B cell (primary cell): ENCODE measurements around the gene PTCHD4. TPM values are rescaled to one million over a fixed set of nuclear protein-coding genes. Genes with fewer than 3 reads are reported as not detected.

Source experiments
- ATAC-seq: fragments of 200-7000 bp; cut with Tn5 transposase; one replicate; pipeline ENCODE4 v1.10.0; 2021; ENCODE audit warnings: low read depth, mild to moderate bottlenecking, moderate number of reproducible peaks, moderate library complexity
- CTCF ChIA-PET: fragments of 350-600 bp; sonication (Branson Sonifier 250); formaldehyde crosslinking; loops from one replicate; lab custom pipeline; 2021; ENCODE audit warnings: antibody characterized with exemption, inconsistent platforms; lab: Charles Lee
- POLR2A ChIA-PET: fragments of 350-600 bp; sonication (Branson Sonifier 250); formaldehyde crosslinking; loops from one replicate; lab custom pipeline; 2021; ENCODE audit warnings: antibody characterized with exemption; lab: Charles Lee
- DNase-seq: peaks from one replicate; pipeline ENCODE4 v3.0.0; 2013
- H2AFZ ChIP-seq: 2 replicates; pipeline ENCODE4 v1.6.1; 2012; ENCODE audit warnings: mild to moderate bottlenecking, low read depth, low read length; ENCODE audit not compliant: insufficient read depth, poor library complexity, severe bottlenecking
- H3K27ac ChIP-seq, 2 donors: 1 replicate in 1 of 2; 2 replicates in 1 of 2; pipeline ENCODE4 v1.5.1; 2012 to 2013; ENCODE audit warnings: low read length in 2 of 2, mild to moderate bottlenecking in 2 of 2, moderate library complexity in 1 of 2
- H3K27me3 ChIP-seq, 4 experiments: fragments of 200-600 bp in 1 of 4; sonication (generic) in 1 of 4; replicated peaks in 1 of 4; 1 replicate in 2 of 4; 2 replicates in 2 of 4; pipeline versions ENCODE4 v1.6.1 to v1.7.0; 2013 to 2016; ENCODE audit warnings: low read length in 3 of 4, mild to moderate bottlenecking in 2 of 4, mixed read lengths in 1 of 4, moderate library complexity in 1 of 4; ENCODE audit not compliant: insufficient read depth in 4 of 4, control insufficient read depth in 3 of 4; ENCODE audit errors: control extremely low read depth in 1 of 4
- H3K36me3 ChIP-seq, 2 experiments: replicated peaks in 1 of 2; 1 replicate in 1 of 2; 2 replicates in 1 of 2; pipeline versions ENCODE4 v1.6.1 to v1.7.1; 2013; ENCODE audit warnings: low read length in 1 of 2; ENCODE audit not compliant: insufficient read depth in 2 of 2, control insufficient read depth in 1 of 2; ENCODE audit errors: control extremely low read depth in 1 of 2, extremely low read depth in 1 of 2
- H3K4me1 ChIP-seq, 2 donors: fragments of 200-600 bp in 1 of 2; sonication (generic) in 1 of 2; 1 replicate in 1 of 2; 2 replicates in 1 of 2; pipeline versions ENCODE4 v1.5.1 to v1.6.1; 2013 to 2017; ENCODE audit warnings: low read length in 2 of 2; ENCODE audit not compliant: control insufficient read depth in 2 of 2, insufficient read depth in 2 of 2
- H3K4me2 ChIP-seq: replicated peaks from 2 replicates; pipeline ENCODE3; 2012; ENCODE audit warnings: mild to moderate bottlenecking, low read depth, low read length; ENCODE audit not compliant: poor library complexity, severe bottlenecking
- H3K4me3 ChIP-seq, 5 experiments: fragments of 200-600 bp in 1 of 5; sonication (generic) in 1 of 5; 1 replicate in 3 of 5; 2 replicates in 2 of 5; pipeline versions ENCODE4 v1.5.1 to v1.7.0; 2011 to 2016; ENCODE audit warnings: low read length in 4 of 5, mild to moderate bottlenecking in 4 of 5, low read depth in 2 of 5, control low read depth in 1 of 5, moderate library complexity in 1 of 5; ENCODE audit not compliant: insufficient read depth in 1 of 5; ENCODE audit errors: control extremely low read depth in 1 of 5, extremely low read depth in 1 of 5
- H3K79me2 ChIP-seq: fragments of 200-600 bp; sonication (generic); one replicate; pipeline ENCODE4 v1.6.0; 2016; ENCODE audit warnings: low read length; ENCODE audit not compliant: control insufficient read depth, insufficient read depth
- H3K9ac ChIP-seq: fragments of 200-600 bp; sonication (generic); 2 replicates; pipeline ENCODE4 v1.6.1; 2017; ENCODE audit warnings: mild to moderate bottlenecking, low read length, moderate library complexity
- H3K9me3 ChIP-seq, 3 donors: one replicate each; pipeline versions ENCODE4 v1.6.1 to v1.7.1; 2013; ENCODE audit warnings: low read length in 2 of 3; ENCODE audit not compliant: control insufficient read depth in 2 of 3, insufficient read depth in 1 of 3; ENCODE audit errors: control extremely low read depth in 1 of 3
- H4K20me1 ChIP-seq: 2 replicates; pipeline ENCODE4 v1.6.0; 2012; ENCODE audit warnings: mild to moderate bottlenecking, low read length; ENCODE audit not compliant: insufficient read depth, control insufficient read depth, poor library complexity, severe bottlenecking
- H3K27ac Mint-ChIP-seq: one replicate; pipeline ENCODE4 v1.8.0; 2021; ENCODE audit warnings: mixed read lengths
- H3K27me3 Mint-ChIP-seq: one replicate; pipeline ENCODE4 v1.8.0; 2021; ENCODE audit warnings: mixed read lengths
- H3K4me1 Mint-ChIP-seq: one replicate; pipeline ENCODE4 v1.8.0; 2021; ENCODE audit warnings: mixed read lengths
- H3K4me3 Mint-ChIP-seq: one replicate; pipeline ENCODE4 v1.8.0; 2021; ENCODE audit warnings: mixed read lengths
- H3K9me3 Mint-ChIP-seq: one replicate; pipeline ENCODE4 v1.8.0; 2022; ENCODE audit warnings: mixed read lengths; ENCODE audit not compliant: insufficient read depth
- CTCF ChIP-seq: fragments of 200-600 bp; IDR thresholded peaks from one replicate; pipeline ENCODE4 v1.8.0; 2022; ENCODE audit warnings: antibody characterized with exemption, mild to moderate bottlenecking
- EZH2 ChIP-seq: IDR thresholded peaks from 2 replicates; pipeline ENCODE4 v1.6.1; 2012; ENCODE audit warnings: borderline replicate concordance, low read depth, mild to moderate bottlenecking, moderate library complexity, low read length; ENCODE audit not compliant: insufficient read depth, poor library complexity, severe bottlenecking
- WGBS: methylation state at CpG from one replicate; pipeline ENCODE4 v1.1.5; 2013; ENCODE audit warnings: missing lambda C conversion rate; ENCODE audit not compliant: insufficient coverage; 5-methylcytosine and 5-hydroxymethylcytosine counted together
- intact Hi-C: fragments of 100-400 bp; cut with micrococcal nuclease; formaldehyde crosslinking; loops from one replicate; pipeline ENCODE4 v1.10.0; 2022
- polyA plus RNA-seq: library from polyadenylated mRNA; depleted of rRNA; stranded (reverse); fragments of >200 nt; gene quantifications from 2 replicates; pipeline ENCODE4 v1.2.3, GENCODE V29; 2012
- total RNA-seq, 2 donors: library from RNA; stranded (reverse); fragments of 120-200 nt in 1 of 2; gene quantifications; 1 replicate in 1 of 2; 2 replicates in 1 of 2; pipeline versions ENCODE4 v1.2.3 to v1.2.4, GENCODE V29; 2013 to 2022

PTCHD4 gene
- total and polyA plus RNA-seq, 2 donors (not counting 1 experiment from before 2014, with no cell fraction given) = not detected

GRCh38 chr6:48067148-48067712 lies 43.8 kb downstream of the PTCHD4 start:
- no peak overlapping the region for H3K27ac Mint-ChIP-seq
- TF ChIP-seq CTCF (no peak), EZH2 (no peak)
- ATAC-seq (no peak), DNase-seq (no peak)
- Histone ChIP-seq H4K20me1 (no peaks in the 10 kb centered on the region), H3K27me3 (peaks cover 0 to 4% (median 4%) of the 10 kb centered on the region in 4 experiments), H3K4me2 (no peak overlapping the region), H3K36me3 (no peaks in the 10 kb centered on the region), H3K4me3 (no peak overlapping the region), H3K9ac (no peak overlapping the region), H2AFZ (no peak overlapping the region), H3K9me3 (peaks cover 0 to 3% (median 0%) of the 10 kb centered on the region in 3 donors), H3K27ac (no peak overlapping the region), H3K79me2 (no peaks in the 10 kb centered on the region), H3K4me1 (no peaks in the 10 kb centered on the region)
- H3K27me3 Mint-ChIP-seq = peaks cover 27% of the 10 kb centered on the region
- no peak overlapping the region for H3K4me3 Mint-ChIP-seq
- ChIA-PET CTCF (no interaction called here), POLR2A (no interaction called here)
- no peaks in the 10 kb centered on the region for H3K9me3 Mint-ChIP-seq
- intact Hi-C loops = no loop called here
- WGBS = no CpG with 5 or more reads among the region's 3 CpGs
- no peaks in the 10 kb centered on the region for H3K4me1 Mint-ChIP-seq

GRCh38 chr6:48061265-48061990 lies 49.6 kb downstream of the PTCHD4 start:
- Mint-ChIP-seq H3K27me3 (no peaks in the 10 kb centered on the region), H3K4me3 (no peak overlapping the region), H3K4me1 (no peaks in the 10 kb centered on the region), H3K27ac (no peak overlapping the region), H3K9me3 (no peaks in the 10 kb centered on the region)
- no peak overlapping the region for H3K9ac ChIP-seq
- no peak overlapping the region for H2AFZ ChIP-seq
- no peak overlapping the region for H3K4me3 ChIP-seq
- H4K20me1 ChIP-seq = no peaks in the 10 kb centered on the region
- intact Hi-C loops = no loop called here
- CTCF ChIA-PET = no interaction called here
- H3K9me3 ChIP-seq = peaks cover 0 to 3% (median 0%) of the 10 kb centered on the region in 3 donors
- WGBS = no CpG with 5 or more reads among the region's 3 CpGs
- H3K79me2 ChIP-seq = no peaks in the 10 kb centered on the region
- POLR2A ChIA-PET = no interaction called here
- TF ChIP-seq EZH2 (no peak), CTCF (no peak)
- H3K36me3 ChIP-seq = no peaks in the 10 kb centered on the region
- H3K27me3 ChIP-seq = no peaks in the 10 kb centered on the region
- no peak overlapping the region for H3K4me2 ChIP-seq
- ATAC-seq = no peak
- H3K4me1 ChIP-seq = no peaks in the 10 kb centered on the region
- DNase-seq = no peak
- H3K27ac ChIP-seq = no peak overlapping the region
